HuH-7 (cell line): ENCODE measurements around the gene CELSR2.
"Not testable (repeated sequence)": the region's sequence is repeated elsewhere in the genome, so short reads cannot be mapped to it uniquely, and the experiment has no call there.

Experiments
- DNase-seq: peaks from one replicate; pipeline ENCODE4 v3.0.0; 2011; ENCODE audit warnings: low spot score

Gene CELSR2

DNA sequence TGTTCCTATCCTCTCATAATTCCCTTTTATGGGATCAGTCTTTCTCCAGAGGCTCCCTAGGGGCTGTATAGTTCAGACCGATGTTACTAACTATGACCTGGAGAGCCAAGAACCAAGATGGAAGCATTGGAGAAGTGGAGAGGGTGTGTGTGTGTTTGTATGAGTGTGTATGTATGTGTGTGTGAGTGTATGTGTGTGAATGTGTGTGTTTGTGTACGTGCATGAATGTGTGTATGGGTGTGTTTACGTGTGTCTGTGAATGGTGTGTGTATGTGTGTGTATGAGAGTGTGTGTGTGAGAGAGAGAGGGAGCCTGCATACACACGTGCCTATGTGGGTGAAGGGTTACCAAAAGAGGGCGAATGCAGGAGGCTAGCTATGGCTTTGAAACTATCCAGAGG, 52.5 kb downstream of the CELSR2 start:
- no peak for DNase-seq

DNA sequence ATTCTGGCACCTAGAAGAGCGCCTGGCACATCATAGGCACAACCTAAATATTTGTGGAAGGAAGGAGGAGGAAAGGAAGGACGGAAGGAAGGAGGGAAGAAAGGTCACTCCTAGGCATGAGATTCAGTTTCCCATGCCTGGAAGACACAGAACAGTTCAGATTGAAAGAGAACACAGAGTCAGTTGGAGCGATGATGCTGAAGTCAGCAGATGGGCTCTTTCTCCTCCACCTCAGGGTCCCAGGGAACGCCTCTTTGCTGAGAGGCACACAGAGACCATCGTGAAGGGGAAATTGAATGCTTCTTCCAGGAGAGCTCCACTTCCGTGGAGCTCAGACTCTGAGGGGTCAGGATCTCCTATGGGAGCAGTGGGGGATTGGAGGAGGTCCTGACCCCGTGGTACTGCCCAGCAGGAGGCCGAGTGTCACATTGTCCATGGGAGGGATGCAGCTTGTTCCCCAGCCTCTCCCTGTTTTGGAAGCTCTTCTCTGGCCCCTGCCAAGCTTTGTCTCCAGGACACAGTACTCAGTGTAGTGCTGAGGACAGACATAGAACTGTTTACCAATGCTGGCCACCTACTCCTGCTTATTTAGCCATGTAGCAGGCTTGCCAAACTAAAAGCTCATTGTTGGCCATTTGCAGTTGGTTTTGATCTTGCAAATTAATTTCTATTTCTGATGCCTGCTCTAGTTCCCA, 55.0 kb downstream of the CELSR2 start:
- DNase-seq, result no peak

DNA sequence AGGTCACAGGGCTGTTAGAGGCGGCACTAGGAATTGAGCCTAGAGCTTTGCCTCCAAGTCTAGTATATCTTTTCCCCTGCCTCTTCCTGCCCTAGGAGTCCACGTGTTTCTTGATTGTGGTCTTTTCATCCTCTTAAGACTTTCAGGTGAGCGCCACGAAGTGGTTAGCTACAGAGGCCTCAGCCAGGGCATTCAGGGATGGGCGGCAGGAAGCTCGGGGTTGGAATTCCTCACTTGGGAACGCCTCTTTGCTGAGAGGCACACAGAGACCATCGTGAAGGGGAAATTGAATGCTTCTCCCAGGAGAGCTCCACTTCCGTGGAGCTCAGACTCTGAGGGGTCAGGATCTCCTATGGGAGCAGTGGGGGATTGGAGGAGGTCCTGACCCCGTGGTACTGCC, 56.7 kb downstream of the CELSR2 start:
- not testable (repeated sequence) for DNase-seq

DNA sequence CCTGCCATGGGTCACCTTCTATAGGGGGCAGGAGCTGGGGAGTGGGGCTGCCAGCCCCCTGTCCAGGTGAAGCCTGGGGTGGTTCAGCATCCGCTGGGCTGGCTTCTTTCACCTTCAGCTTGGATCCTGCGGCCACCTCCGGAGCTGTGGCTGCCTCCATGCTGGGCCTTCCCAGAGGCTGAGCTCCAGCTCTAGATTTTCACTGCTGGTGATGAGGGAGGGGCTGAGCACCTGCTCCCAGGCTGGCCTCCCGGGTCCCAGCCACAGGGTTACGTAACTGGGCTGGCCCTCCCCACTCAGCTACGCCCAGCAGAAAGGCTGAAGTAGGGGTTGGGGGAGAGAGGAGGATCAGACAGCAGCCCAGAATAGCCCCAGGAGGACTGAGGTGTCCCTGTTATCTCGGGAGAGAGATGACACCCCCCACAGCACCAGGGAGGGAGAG, 57.5 kb downstream of the CELSR2 start, which contains the start of gene MYBPHL:
TSS of gene MYBPHL (minus strand) at position 180 of the 442 bp plus-strand sequence. CDS start at position 160, 20 bp downstream.
- DNase-seq, result no peak

DNA sequence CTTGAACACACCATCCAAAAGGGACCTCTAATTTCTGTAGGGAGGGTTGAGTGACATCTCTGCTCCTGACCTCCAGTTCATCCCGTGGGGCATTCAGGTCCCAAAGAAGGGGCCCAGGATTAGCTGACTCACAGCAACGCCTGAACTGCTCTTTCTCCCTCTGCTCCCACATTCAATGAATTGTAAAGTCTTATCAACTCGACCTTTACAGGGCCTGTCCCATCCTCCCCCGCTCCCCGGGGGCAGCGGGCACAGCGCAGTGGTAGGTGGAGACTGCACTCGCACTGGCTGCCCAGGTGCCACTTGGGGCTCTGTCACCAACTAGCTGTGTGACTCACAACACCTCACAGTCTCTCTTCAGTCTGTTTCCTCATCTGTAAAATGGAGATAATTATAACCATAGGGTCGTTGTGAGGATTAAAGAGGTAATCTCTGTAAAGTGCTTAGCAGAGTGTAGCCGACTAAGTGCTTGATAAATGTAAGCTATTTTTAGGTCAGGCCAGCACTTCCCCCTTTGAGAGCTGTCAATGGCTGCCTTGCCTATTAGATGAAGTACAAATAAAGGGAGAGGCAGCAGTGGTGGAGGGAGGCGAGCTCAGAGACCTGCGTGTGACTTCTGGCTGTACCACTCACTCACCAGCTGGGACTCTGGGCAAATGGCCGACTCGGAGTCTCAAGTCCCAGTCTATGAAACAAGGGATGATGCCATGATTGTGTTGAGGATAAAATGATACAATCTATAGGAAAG, 58.1 kb downstream of the CELSR2 start:
- DNase-seq, result no peak

DNA sequence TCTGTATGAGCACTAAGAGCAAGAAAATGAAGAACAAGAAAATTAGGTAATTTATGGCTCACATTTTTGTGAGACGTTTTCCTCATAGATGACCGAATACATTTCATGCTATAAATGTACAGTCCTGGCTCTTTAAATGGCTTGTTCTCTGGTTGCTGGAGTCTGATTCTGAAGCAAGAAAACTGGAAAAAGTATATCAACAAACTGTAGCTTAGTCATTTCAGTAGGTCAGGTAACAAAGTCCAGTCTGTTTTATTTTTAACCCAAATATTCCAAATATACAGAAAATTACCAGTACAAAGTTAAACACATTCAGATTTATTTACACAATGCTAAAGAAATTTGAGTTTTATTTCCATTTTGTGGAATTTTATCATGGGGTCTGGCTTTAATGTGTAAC, 60.0 kb downstream of the CELSR2 start:
- DNase-seq, result no peak

DNA sequence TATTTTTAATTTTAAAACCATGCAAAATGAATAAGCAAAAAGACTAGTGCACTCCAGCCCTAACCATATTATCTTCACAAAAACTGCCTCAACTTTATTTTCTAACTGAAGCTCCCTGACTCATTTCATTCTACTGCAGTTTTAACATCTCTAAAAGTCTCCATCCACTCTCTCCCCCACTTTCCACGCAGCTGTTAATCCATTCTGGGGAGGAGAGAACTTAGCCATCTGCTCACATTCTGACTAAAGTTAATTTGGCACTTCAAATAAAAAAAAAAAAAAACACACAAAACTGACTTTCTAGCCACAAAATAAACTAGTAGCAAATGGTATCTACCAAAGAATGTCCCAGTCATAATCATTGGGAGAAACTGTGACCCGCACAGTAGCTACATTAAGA, 62.9 kb downstream of the CELSR2 start:
- no peak for DNase-seq

DNA sequence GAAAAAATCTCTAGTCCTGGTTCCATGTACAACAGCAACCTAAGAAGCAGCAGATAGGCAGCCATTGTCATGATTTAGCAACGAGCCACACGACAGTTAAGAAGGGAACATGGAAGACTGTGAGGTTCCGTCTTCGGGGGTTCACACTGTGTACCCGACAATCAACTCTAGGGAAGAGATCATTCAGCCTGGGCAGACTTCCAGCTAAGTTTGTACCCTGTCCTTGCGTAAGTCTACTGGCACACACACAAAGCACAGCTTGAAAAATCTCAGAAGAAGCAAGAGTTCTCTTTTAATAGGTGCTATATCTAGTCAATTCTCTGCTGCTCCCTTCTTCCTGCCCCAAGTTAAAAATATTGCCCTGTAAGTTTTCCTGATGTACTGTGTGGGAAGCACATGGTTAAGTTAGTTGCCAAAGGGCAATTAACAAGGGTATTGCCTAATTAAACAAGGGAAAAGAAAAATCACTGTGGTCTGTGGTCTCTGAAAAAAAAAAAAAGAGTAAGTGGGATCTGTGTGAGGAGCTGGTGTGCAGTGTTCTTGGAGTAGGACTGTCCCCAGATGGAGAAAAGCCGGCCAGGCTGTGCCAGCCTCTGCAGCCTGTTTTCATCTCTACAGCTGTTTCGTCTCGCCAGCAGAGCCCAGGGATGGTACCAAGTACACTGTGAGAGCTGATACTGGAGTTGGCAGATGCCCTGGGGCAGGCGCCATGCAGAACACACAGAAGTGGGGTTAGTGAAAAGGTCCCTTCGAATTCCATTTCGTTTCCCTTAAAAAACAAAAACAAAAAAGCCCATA, 63.8 kb downstream of the CELSR2 start:
- no peak for DNase-seq

DNA sequence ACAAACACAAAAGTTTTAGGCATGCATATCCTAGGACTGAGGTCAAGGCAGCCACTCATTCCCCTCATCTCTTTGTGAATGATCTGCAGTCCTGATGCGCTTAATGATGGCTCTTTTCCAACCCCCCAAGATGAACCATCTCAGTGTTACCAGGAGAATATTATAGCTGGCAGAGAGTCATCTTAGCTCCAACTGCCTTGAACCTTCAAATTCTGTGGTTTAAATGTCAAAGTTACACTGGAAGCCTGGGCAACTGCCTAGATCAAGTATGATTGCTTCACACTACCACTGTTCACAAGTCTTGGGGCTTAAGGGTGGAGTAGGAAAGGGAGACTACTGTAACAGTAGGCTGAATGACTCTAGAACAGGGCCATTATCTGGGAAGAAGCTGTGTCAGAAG, 65.5 kb downstream of the CELSR2 start:
- DNase-seq, result no peak

DNA sequence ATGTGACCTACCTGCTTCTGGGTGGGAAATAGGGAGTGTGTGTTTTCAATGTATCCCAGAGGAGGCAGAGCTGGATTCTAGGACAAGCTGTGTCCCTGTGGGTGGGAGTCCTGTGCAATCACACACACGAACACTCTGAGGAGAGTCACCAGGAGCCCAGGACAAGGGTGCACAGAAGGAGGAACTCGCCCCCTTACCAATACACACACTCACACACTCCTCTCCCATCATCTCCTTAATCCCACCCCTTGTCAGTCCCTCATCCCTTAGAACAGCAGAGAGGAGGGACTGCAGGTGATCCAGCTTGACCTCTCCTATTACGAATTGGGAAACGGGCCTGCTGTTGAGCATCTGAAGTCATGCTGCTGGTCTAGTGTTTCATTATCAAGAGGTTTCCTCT, 65.9 kb downstream of the CELSR2 start:
- no peak for DNase-seq

DNA sequence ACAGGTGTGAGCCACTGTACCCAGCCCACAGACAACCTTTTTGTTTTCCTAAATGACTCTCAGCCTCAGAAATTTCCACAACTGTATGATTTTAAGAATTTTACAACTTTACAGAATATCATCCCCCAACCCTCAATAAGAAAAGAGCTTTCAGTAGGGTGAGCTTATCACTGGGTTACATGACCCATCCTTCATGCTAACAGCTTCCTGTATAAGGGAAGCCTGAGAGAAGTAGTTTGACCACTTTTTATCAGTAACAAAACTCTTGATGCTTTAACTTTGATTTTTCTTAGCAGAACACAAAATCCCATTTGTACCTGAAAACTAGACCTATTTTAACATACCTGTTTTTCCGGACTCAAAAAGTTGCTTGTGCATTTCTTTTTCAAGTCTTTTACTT, 67.2 kb downstream of the CELSR2 start:
- no peak for DNase-seq

DNA sequence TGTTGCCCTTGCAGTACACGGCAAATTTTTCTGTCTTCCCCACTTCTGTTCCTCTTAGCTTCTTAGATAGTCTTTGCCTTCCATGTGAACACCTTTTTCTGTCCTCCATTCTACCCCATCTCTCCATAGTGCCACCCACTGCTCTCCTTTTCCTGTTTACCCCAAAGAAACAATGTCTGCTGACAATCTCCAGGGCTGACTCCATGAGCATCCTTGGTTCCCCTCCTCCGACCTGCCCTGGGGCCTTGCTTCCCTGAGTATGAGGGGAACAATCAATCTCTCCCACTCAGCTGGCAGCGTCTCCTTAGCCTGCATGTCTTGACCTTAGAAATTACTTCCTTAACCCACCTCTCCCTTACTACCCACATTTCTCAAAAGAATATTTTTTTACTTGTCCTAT, 69.8 kb downstream of the CELSR2 start:
- DNase-seq, result no peak

DNA sequence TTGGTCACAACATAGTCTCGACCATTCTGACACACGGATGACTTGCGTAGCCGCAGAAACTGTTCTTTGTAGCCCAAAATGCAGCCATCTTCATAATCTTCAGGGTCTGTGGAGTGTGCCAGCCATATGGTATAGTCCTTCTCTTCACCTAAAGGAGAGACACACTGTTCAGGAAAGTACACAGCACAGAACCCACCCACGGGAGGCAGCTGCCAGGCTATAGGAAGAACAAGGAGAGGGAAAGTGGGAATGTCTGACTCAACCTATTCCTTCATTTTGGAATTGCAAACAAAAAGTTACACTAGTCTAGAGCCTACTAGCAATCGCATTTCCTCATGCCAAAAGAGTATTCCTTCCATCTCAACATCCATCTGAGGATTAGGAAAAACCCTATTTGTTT, 73.6 kb downstream of the CELSR2 start:
- DNase-seq, result no peak
